HEK293T (cell line): Measurements from ENCODE around the gene CYP24A1.

Experiments used
- ARNT ChIP-seq: fragments of 450-650 bp; IDR thresholded peaks from 2 replicates; pipeline ENCODE4 v1.6.1; 2017; ENCODE audit warnings: mild to moderate bottlenecking
- BHLHE40 ChIP-seq: fragments of 450-650 bp; IDR thresholded peaks from 2 replicates; pipeline ENCODE4 v1.6.1; 2016; ENCODE audit warnings: mild to moderate bottlenecking, moderate library complexity, borderline replicate concordance
- CTBP1 ChIP-seq: fragments of 450-650 bp; IDR thresholded peaks from 2 replicates; pipeline ENCODE4 v1.6.1; 2016; ENCODE audit warnings: borderline replicate concordance
- ELF4 ChIP-seq: fragments of 450-650 bp; IDR thresholded peaks from 2 replicates; pipeline ENCODE4 v1.6.1; 2017; ENCODE audit warnings: antibody characterized with exemption
- FOXA1 ChIP-seq: fragments of 450-650 bp; IDR thresholded peaks from 2 replicates; pipeline ENCODE4 v1.6.1; 2016; ENCODE audit warnings: mild to moderate bottlenecking
- FOXK2 ChIP-seq: fragments of 450-650 bp; IDR thresholded peaks from 2 replicates; pipeline ENCODE4 v1.6.1; 2016; ENCODE audit warnings: mild to moderate bottlenecking
- FOXM1 ChIP-seq: fragments of 450-650 bp; IDR thresholded peaks from 2 replicates; pipeline ENCODE4 v1.6.1; 2017; ENCODE audit warnings: mild to moderate bottlenecking, borderline replicate concordance
- LEF1 ChIP-seq: fragments of 450-650 bp; IDR thresholded peaks from 2 replicates; pipeline ENCODE4 v1.6.1; 2017; ENCODE audit warnings: mild to moderate bottlenecking, borderline replicate concordance
- SP1 ChIP-seq: fragments of 450-650 bp; IDR thresholded peaks from 2 replicates; pipeline ENCODE4 v1.6.1; 2017
- SUZ12 ChIP-seq: fragments of 450-650 bp; IDR thresholded peaks from 2 replicates; pipeline ENCODE4 v1.6.1; 2016; ENCODE audit warnings: mild to moderate bottlenecking
- TARDBP ChIP-seq: fragments of 450-650 bp; IDR thresholded peaks from 2 replicates; pipeline ENCODE4 v1.6.1; 2016
- ZNF384 ChIP-seq: fragments of 450-650 bp; IDR thresholded peaks from 2 replicates; pipeline ENCODE4 v1.6.1; 2016

GRCh38 chr20:54200487-54201267 is 26.9 kb upstream of the CYP24A1 start:
- no peak for TF ChIP-seq ZNF384
- TF ChIP-seq ARNT, result no peak
- TF ChIP-seq BHLHE40, result no peak
- no peak for TF ChIP-seq CTBP1
- TF ChIP-seq FOXA1, result no peak
- no peak for TF ChIP-seq SP1
- no peak for TF ChIP-seq ELF4
- TF ChIP-seq SUZ12, result no peak
- no peak for TF ChIP-seq FOXK2
- TF ChIP-seq FOXM1, result no peak
- no peak for TF ChIP-seq TARDBP
- no peak for TF ChIP-seq LEF1
